Middle frontal gyrus (tissue), 1 donor: ENCODE data around the gene MED7.

Source experiments
- DNase-seq: peaks from one replicate; pipeline ENCODE4 v3.0.0-alpha.2; 2015; ENCODE audit warnings: low spot score; ENCODE audit errors: extremely low spot score

The MED7 gene

DNA sequence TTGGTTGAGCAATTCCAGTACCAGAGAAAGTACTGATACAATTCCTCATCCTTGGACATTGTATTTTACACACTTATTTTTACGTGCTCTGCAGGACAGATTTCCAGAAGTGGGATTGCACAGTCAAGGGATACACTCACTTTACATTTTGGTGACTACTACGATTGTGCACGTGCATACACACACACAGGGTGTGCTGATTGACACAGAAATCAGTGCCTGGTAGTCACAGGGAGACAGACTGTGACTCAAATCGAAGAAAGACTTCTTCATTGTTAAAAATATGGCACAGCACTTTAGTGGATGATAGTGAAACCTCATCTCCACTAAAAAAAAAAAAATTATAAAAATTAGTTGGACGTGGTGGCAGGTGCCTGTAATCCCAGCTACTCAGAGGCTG lies 21.9 kb upstream of the MED7 start:
- no peak for DNase-seq

DNA sequence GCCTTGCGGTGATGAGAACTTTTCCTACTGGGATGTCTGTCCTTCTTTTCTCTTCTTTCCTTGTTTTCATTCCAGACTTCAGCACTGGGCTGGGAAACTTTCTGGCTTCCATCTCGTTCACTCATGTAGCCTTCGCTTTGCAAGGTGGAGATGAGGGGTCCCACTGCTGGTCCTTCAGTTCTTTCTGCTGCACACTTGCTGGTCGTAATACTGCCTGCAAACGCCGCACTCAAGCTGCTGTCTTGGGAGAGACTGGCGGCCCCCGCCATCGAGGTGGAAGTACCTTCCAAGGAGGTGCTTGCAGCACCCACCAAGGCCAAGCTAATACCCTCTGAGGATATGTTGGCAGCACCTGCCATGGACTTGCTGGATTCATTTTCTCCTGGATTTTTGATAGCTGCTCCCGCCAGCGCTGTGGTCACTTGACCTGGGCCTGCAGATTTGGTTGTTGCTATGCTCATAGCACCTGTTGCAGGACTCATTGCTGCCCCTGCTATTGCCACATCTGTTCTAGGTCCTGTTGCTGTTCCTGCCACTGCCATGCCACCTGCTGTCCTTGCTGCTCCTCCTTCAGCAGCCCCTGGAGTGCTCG lies 20.4 kb upstream of the MED7 start:
- no peak for DNase-seq

DNA sequence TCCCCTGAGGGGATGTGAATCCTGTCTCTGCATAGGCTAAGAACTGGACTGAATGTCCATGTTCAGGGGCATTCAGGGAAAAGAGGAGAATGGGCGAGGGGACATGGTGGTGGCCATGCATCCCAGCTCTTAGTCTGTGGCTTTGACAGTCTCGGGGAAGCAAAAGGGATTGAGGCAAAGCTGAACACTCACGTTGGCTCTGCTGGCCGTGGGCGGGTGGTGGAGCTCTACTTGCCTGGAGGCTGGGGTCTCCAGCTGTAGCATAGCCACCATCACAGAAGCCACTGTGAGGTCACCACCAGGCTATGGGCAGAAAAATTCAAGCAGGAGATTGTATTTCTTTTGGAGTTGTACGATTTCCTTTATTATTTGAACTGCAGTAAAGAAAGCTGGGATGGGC lies 19.3 kb upstream of the MED7 start:
- no peak for DNase-seq

DNA sequence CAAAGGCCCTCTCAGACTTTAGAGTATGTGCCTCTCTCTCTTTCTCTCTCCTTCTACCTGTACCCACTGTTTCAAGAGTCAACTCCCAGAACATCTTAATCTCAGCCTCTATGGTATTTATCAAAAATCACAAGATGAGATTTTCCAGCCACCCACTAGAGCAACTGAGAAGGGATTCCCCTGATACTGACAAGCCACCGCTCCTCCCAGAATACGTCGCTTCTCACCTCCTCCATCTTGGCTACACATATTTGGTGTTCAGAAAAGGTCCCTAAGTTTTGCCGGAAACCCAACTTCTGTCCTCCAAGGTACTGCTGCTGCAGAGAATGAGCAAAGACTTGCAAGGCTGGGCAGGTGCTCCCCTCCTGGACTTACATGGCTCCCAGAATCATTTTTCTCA lies 17.3 kb upstream of the MED7 start:
- no peak for DNase-seq

- no peak for DNase-seq
These were observed 16.6 kb upstream of the MED7 start for GRCh38 chr5:157159209-157159751.

GRCh38 chr5:157157293-157157891 lies 14.7 kb upstream of the MED7 start:
- DNase-seq: no peak

GRCh38 chr5:157155297-157155696 lies 12.6 kb upstream of the MED7 start:
- no peak for DNase-seq

DNA sequence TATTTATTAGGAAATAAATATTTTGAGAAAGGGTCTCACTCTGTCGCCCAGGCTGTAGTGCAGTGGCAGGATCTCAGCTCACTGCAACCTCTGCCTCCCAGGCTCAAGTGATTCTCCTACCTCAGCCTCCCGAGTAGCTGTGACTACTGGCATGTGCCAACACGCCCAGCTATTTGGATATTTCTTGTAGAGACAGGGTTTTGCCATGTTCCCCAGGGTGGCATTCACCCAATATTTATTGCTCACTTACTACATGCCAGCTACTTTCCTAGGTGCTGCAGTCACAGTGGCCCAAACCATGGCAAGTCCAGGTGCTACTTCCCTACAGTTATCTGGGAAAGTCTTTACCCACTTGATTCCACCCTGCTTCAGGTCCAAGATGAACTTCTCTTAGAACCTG lies 8.3 kb upstream of the MED7 start:
- no peak for DNase-seq

DNA sequence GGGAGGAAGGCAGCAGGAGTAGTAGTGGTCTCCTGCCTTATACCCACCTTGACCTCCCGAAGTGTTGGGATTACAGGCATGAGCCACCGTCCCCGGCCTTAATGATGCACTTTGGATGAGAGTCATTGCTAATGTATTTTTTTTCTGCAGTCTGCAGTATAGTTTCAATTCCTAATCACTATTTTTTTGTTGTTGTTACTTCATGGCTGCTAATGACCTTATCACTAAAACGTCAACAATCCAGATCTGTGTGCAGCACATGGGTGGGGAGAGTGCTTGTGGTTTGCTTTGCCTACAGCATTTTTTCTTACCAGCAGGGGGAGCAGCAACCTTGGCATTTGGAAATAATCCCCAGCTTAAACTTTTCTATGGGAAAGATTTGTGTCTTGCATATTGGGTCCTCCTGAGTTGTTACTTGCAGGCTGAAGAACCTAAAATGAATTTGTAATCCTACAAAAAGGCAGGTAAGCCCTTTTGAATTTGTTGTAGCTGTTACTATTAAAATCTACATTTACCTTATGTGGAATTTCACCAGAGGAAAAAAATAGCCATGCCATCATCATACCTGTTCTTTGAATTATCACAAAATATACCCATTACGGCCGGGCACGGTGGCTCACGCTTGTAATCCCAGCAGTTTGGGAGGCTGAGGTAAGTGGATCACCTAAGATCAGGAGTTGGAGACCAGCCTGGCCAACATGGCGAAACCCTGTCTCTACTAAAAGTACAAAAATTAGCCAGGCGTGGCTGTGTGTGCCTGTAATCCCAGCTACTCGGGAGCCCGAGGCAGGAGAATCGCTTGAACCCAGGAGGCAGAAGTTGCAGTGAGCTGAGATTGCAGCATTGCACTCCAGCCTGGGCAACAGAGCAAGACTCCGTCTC lies 6.3 kb upstream of the MED7 start:
- peak; percentile 41 for DNase-seq

DNA sequence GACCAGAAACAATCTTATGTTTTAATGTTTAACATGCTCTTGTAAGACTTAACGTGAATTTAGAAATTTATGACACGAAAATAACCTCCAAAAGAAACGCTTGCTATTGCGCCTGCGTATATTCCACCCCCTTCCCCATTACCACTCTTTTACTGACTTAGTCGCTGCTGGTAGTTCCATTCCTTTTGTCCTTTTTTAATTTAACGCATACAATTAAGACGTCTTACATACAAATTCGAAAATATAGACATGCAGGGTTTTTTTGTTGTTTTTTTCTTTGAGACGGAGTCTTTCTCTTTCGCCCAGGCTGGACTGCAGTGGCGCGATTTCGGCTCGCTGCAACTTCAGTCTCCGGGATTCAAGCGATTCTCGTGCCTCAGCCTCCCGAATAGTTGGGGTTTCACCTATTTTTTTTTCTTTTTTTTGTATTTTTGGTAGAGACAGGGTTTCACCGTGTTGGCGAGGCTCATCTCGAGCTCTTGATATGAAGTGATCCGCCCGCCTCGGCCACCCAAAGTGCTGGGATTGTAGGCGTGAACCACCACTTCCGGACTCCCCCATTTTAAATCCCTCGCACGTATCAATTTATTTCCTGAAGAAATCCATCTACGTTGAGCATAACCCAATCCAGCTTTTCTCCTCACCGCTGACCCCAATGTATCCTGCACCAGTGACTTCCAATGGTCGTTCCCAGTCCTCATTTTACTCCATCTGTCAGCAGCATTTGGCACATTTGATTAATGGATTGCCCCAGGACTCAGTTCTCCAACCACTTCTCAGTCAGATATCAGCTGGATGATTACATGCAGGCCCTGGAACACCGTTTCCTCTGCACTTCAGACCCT lies 684 bp upstream of the MED7 start:
- DNase-seq: peak; percentile 12

DNA sequence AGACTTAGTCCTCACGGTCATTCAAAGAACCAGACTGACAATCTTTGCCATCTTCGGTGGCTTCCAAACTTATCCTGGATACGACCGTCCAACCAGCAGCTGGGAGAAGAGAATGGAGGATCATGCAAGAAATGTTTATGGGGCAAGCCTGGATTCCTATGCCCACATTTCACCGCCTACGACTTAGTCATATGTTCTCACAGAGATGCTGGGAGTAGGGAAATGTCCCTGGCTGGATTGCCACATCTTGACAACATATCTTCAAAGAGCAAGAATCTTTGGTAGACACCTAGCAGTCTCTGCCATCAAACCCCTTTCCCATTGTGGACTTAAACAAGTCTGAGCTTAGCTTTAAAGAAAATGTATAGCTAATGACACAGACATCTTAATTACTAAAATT lies 5.0 kb downstream of the MED7 start:
- DNase-seq: peak; percentile 14

- DNase-seq: no peak
These were observed 10.4 kb downstream of the MED7 start for GRCh38 chr5:157132281-157132612.

- no peak for DNase-seq
These were observed 11.7 kb downstream of the MED7 start for GRCh38 chr5:157130925-157131324.

DNA sequence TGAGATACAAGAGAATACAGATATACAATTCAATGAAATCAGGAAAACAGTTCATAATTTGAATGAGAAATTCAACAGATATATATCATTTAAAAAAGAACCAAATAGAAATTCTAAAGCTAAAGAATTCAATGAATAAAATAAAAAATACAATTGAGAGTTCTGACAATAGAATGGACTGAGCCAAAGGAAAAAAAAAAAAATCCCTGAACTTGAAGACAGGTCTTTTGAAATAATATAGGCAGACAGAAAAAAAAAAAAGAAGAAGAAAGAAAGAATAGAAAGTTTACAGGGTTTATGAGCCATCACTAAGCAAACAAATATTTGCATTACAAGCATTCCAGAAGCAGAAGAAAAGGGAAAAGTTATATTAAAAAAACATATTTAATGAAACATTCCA lies 21.0 kb downstream of the MED7 start:
- no peak for DNase-seq

- DNase-seq: no peak
These were observed 22.6 kb downstream of the MED7 start for GRCh38 chr5:157120102-157120501.

DNA sequence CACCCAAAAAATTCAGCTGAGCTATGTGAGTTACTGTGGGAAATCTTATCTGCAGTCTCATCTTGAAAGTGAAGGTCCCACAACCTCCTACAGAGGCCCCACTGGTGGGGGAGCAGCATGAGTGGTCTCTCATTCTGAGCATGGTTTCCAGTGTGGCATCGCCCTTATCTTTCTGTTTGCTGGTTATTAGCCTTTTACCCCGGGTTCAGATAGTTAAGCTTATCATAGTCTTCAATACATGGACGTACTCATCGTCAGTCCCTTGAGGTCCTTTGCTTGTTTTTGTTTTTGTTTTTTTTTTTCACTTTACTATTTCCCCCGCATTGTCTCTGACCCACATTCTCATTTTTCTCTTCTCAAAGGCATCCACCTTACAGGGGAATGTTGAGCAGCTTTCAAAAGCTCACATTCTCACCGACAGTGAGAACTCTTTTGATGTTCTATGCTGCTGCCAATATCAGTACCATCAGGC lies 26.1 kb downstream of the MED7 start:
- DNase-seq: no peak

- no peak for DNase-seq
These were observed 27.2 kb downstream of the MED7 start for GRCh38 chr5:157115502-157115901.

GRCh38 chr5:157115012-157115411 lies 27.7 kb downstream of the MED7 start:
- no peak for DNase-seq

DNA sequence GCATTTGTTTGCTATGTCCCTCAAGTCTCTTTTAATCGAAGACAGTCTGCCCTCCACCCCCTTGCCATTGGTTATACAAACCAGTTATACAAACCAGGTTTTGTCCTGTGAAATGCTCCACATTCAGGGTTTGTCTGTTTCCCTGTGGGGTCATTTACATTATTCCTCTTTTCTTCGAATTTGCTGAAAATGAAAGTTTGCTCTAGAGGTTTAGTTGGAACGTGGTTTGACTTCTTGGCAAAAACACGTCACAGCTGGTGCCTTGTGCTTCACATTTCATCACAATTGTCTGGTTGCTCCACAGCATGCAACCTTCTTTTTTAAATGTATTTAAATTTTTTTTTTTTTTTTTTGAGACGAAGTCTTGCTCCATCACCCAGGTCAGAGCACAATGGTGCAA lies 29.7 kb downstream of the MED7 start:
- no peak for DNase-seq

DNA sequence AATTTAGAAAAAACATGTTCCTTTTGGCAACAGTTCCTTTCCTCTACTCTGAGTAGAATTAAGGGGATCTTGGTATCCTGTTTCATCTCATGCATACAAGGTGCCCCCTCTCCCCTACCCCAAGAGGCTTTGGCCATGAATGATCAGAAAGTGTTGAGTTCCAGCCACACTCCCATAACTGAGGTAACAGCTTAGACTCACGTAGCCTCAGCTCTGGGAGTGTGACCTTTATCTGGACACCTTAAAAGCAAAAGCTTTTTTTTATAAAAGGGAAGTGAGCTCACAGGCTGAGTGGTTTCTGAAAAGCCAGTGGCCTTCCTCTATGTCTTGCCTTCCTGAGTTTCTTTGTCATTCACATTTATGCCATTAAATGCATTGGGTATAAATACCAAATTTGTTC lies 32.9 kb downstream of the MED7 start:
- no peak for DNase-seq

GRCh38 chr5:157108976-157109375 lies 33.7 kb downstream of the MED7 start, which contains the start of gene HAVCR2:
Gene HAVCR2, minus strand, starts transcription at chr5:157109044. Its CDS starts 61 bp downstream, at chr5:157108983.
- no peak for DNase-seq
